ENCODE data around the gene RGS14.

GRCh38 chr5:177350776-177351391, 6.8 kb upstream of the RGS14 start:
- TF ChIP-seq POLR2AphosphoS5 (IDR thresholded peaks at IDR 0.05) = no peak
- no peak for TF ChIP-seq CTCF (IDR thresholded peaks at IDR 0.05)
- TF ChIP-seq EP300 (IDR thresholded peaks at IDR 0.05) = no peak
- TF ChIP-seq POLR2A (IDR thresholded peaks at IDR 0.05) = no peak
